Hair follicular keratinocyte (primary cell): ENCODE measurements around the gene FAM199X. TPM values are rescaled to one million over a fixed set of nuclear protein-coding genes. Genes with fewer than 3 reads are reported as not detected.

Source experiments
- total RNA-seq: library from RNA; depleted of rRNA; stranded (reverse); fragments of >200 nt; gene quantifications from 2 replicates; pipeline ENCODE4 v1.2.3, GENCODE V29; 2015

The FAM199X gene
- 14.7 and 19.2 TPM in 2 replicates for total RNA-seq

DNA sequence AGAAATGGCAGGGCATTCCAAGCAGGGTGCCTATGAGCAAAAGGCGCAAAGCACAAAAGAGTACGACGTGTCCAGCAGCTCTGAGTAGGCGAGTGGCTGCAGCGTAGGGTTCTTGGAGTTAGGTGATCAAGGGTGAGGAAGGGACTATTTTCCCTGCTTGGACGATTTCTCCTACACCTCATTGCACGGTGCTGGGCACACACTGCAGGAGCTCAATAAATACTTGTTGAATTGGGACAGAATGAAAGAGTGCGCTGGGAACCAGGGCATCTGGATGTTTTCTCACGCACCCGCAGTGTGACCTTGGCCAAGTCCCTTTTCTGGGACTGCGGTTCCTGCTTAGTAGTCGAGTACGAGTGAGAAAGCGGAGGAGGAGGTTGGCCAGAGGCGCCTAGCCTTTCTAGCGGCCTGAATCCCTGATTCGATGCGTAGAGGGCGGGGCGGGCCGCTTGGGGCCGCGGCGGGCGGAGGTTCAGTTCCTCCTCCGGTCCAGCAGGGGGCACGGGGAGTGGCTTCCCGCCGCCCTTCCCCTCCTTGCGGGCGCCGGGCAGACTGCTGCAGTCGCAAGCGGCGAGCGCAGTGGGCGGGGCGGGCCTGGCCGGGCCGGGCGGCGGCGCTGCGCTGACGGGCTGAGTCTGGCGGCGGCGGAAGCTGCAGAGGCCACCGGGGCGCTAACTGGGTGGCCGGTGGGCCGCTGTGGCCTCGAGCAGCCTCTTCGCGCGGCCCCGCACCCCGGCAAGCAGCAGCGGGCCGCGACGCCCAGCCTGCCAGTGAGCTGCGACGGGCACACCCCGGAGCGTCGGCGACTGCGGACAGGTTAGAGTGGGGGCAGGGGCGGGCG is at the start of gene FAM199X:
TSS of gene FAM199X (plus strand) at position 560 of the 841 bp plus-strand sequence. CDS start 333 bp downstream, outside the sequence.

DNA sequence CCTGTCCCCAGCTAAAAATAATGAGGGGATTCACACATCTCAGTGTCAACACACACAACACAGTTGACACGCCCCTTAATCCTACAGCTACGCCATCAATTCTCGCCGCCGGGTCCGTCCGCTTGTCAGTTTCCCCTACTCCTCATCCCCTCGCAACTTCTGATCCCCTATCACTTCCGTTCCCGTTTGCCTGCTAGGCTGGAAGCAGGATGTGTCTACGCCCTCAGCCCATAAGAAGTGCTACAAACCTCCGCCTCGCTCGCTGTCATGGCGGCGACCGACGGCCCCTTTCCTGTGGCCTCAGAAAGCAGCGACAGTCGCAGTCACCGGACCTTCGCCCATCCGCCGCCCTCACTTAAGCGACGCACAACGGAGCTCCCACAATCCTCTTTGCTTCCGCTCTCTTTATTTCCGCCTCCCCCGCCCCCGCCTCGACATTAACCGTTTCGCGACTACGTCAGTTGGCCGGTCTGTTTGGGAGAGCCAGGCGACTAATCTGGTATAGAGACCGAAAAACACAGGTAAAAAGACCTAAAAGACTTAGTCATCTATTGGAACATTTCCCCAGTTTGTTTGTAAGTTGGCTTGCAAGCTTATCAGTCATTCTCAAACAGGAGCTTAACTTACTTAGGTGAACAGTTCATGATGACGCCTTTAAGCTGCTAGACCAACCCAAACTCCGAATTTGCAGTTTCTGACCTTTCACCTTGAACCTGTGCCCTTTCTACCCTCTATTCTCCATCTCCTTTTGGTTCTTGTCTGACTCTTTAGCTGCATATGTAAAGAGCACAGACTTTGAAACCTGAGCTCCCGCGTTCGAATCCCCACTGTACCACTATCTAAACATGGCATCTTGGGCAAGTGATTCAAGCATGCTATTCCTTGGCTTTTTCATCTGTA is 9.4 kb upstream of the FAM199X start, which contains the start of gene SLC25A53:
TSS of gene SLC25A53 (minus strand) at position 380 of the 900 bp plus-strand sequence. CDS start 51,752 bp downstream, outside the sequence.

Other genes starting within 250 kb of the FAM199X start
- 7.8 and 18.3 TPM in 2 replicates for gene TMSB15B, start 203.8 kb upstream of the FAM199X start, total RNA-seq
- gene H2BW1, start 152.7 kb upstream of the FAM199X start, total RNA-seq: not detected in 2 replicates
- not detected in 2 replicates for gene H2BW2, start 126.5 kb upstream of the FAM199X start, total RNA-seq
- gene TMSB15C, start 90.2 kb upstream of the FAM199X start, total RNA-seq: 1.5 and 2.7 TPM in 2 replicates
- 0.31 TPM in 1 of 2 replicates, not detected in the other for gene ZCCHC18, start 53.9 kb upstream of the FAM199X start, total RNA-seq
- gene SLC25A53, start 9.4 kb upstream of the FAM199X start, total RNA-seq: 2.6 and 4.7 TPM in 2 replicates
- gene ESX1, start 88.5 kb downstream of the FAM199X start, total RNA-seq: 0.15 and 2.4 TPM in 2 replicates